CD8-positive, alpha-beta memory T cell (primary cell): Measurements from ENCODE around the gene HIPK1. TPM values are rescaled to one million over a fixed set of nuclear protein-coding genes. Genes with fewer than 3 reads are reported as not detected.

Source experiments
- CTCF ChIA-PET: fragments of 350-600 bp; sonication (Branson Sonifier 250); formaldehyde crosslinking; loops from one replicate; lab custom pipeline; 2021; ENCODE audit warnings: antibody characterized with exemption; lab: Charles Lee
- POLR2A ChIA-PET: fragments of 350-600 bp; sonication (Branson Sonifier 250); formaldehyde crosslinking; loops from one replicate; lab custom pipeline; 2021; ENCODE audit warnings: antibody characterized with exemption; lab: Charles Lee
- DNase-seq, 5 donors: peaks; one replicate each; pipeline versions ENCODE4 v3.0.0 to v3.0.0-alpha.2; 2020 to 2022; ENCODE audit warnings: mixed read lengths in 1 of 5
- H3K27ac ChIP-seq: one replicate; pipeline ENCODE4 v1.7.0; 2013; ENCODE audit warnings: low read depth, mild to moderate bottlenecking, low read length, moderate library complexity
- H3K27me3 ChIP-seq: 2 replicates; pipeline ENCODE4 v1.7.0; 2013; ENCODE audit warnings: low read length, mild to moderate bottlenecking; ENCODE audit not compliant: insufficient read depth, poor library complexity, severe bottlenecking
- H3K36me3 ChIP-seq: 2 replicates; pipeline ENCODE4 v1.7.0; 2013; ENCODE audit warnings: mild to moderate bottlenecking, low read length, moderate library complexity; ENCODE audit not compliant: insufficient read depth
- H3K4me1 ChIP-seq: 2 replicates; pipeline ENCODE4 v1.7.0; 2013; ENCODE audit warnings: mild to moderate bottlenecking, low read length, moderate library complexity; ENCODE audit not compliant: insufficient read depth
- H3K4me3 ChIP-seq: 2 replicates; pipeline ENCODE4 v1.7.0; 2013; ENCODE audit warnings: mild to moderate bottlenecking, low read length
- H3K9me3 ChIP-seq: 2 replicates; pipeline ENCODE4 v1.7.0; 2013; ENCODE audit warnings: mild to moderate bottlenecking, low read length
- H3K27ac Mint-ChIP-seq, 8 donors: one replicate each; pipeline ENCODE4 v1.8.0; 2020 to 2021; ENCODE audit warnings: mixed read lengths in 8 of 8, mild to moderate bottlenecking in 6 of 8, inconsistent platforms in 3 of 8, moderate library complexity in 3 of 8
- H3K27me3 Mint-ChIP-seq, 2 donors: one replicate each; pipeline ENCODE4 v1.8.0; 2020 to 2021; ENCODE audit warnings: mixed read lengths in 2 of 2, mild to moderate bottlenecking in 1 of 2, moderate library complexity in 1 of 2
- H3K36me3 Mint-ChIP-seq, 3 donors: one replicate each; pipeline ENCODE4 v1.8.0; 2020 to 2021; ENCODE audit warnings: mixed read lengths in 3 of 3, inconsistent platforms in 1 of 3, mild to moderate bottlenecking in 1 of 3
- H3K4me1 Mint-ChIP-seq, 3 donors: one replicate each; pipeline ENCODE4 v1.8.0; 2020 to 2021; ENCODE audit warnings: mixed read lengths in 3 of 3, inconsistent platforms in 1 of 3, mild to moderate bottlenecking in 1 of 3
- H3K4me3 Mint-ChIP-seq, 7 donors: one replicate each; pipeline ENCODE4 v1.8.0; 2020 to 2021; ENCODE audit warnings: mixed read lengths in 7 of 7, mild to moderate bottlenecking in 6 of 7, moderate library complexity in 4 of 7, inconsistent platforms in 2 of 7
- H3K9me3 Mint-ChIP-seq, 5 donors: one replicate each; pipeline ENCODE4 v1.8.0; 2020 to 2022; ENCODE audit warnings: mixed read lengths in 5 of 5, mild to moderate bottlenecking in 3 of 5, moderate library complexity in 2 of 5, inconsistent platforms in 1 of 5
- polyA plus RNA-seq: library from polyadenylated mRNA; unstranded; fragments of 300-500 nt; fragmentation: Illumina TruSeq; gene quantifications from one replicate; pipeline ENCODE4 v1.2.3, GENCODE V29; 2021
- total RNA-seq, 2 experiments: library from RNA; stranded (reverse); gene quantifications; one replicate each; pipeline ENCODE4 v1.2.3, GENCODE V29; 2021

Gene HIPK1
- total and polyA plus RNA-seq, 3 experiments from 2014 or later = 19.4 to 81.2 (median 80.9) TPM

GRCh38 chr1:113891631-113892220 is 37.4 kb upstream of the HIPK1 start:
- peaks cover 13% of the 10 kb centered on the region for H3K4me1 ChIP-seq
- H3K36me3 ChIP-seq = peaks cover 26% of the 10 kb centered on the region
- no peaks in the 10 kb centered on the region for H3K9me3 Mint-ChIP-seq
- no peak overlapping the region for H3K27ac ChIP-seq
- POLR2A ChIA-PET = no interaction called here
- H3K36me3 Mint-ChIP-seq = peaks cover 3 to 34% (median 10%) of the 10 kb centered on the region in 3 donors
- H3K4me1 Mint-ChIP-seq = peaks cover 9 to 20% (median 11%) of the 10 kb centered on the region in 3 donors
- CTCF ChIA-PET = interaction anchor here (1.1 kb wide), 1 partner anchor 12 kb away, joined by 4 read pairs; the partner anchor contains the start of gene AP4B1
- no peaks in the 10 kb centered on the region for H3K27me3 Mint-ChIP-seq
- no peak for DNase-seq
- H3K4me3 ChIP-seq = no peak overlapping the region
- H3K9me3 ChIP-seq = no peaks in the 10 kb centered on the region
- H3K27me3 ChIP-seq = no peaks in the 10 kb centered on the region
- H3K27ac Mint-ChIP-seq = peak overlapping the region in 4 of 8 donors; percentile 53 to 70 (median 66)
- H3K4me3 Mint-ChIP-seq = no peak overlapping the region

- no peaks in the 10 kb centered on the region for H3K4me1 ChIP-seq
- DNase-seq = no peak
- H3K27me3 Mint-ChIP-seq = no peaks in the 10 kb centered on the region
- CTCF ChIA-PET = interaction anchor here (1.7 kb wide), 1 partner anchor 55 kb away, joined by 3 read pairs; no protein-coding TSS in a partner anchor
- H3K4me3 ChIP-seq = no peak overlapping the region
- H3K4me3 Mint-ChIP-seq = no peak overlapping the region
- H3K9me3 ChIP-seq = no peaks in the 10 kb centered on the region
- H3K9me3 Mint-ChIP-seq = no peaks in the 10 kb centered on the region
- H3K27ac Mint-ChIP-seq = peak overlapping the region in 2 of 8 donors; percentile 79 to 82
- peaks cover 9 to 47% (median 14%) of the 10 kb centered on the region in 3 donors for H3K36me3 Mint-ChIP-seq
- H3K4me1 Mint-ChIP-seq = peaks cover 8 to 19% (median 10%) of the 10 kb centered on the region in 3 donors
- POLR2A ChIA-PET = interaction anchor here (0.6 kb wide), 1 partner anchor 59 kb away, joined by 6 read pairs; no protein-coding TSS in a partner anchor
- H3K36me3 ChIP-seq = peaks cover 33% of the 10 kb centered on the region
- no peak overlapping the region for H3K27ac ChIP-seq
- no peaks in the 10 kb centered on the region for H3K27me3 ChIP-seq
Observed at GRCh38 chr1:113893267-113893666, 35.9 kb upstream of the HIPK1 start.

GRCh38 chr1:113895098-113895497 is 34.0 kb upstream of the HIPK1 start:
- ChIA-PET POLR2A (interaction anchor here (1.1 kb wide), 1 partner anchor 9 kb away, joined by 3 read pairs; the partner anchor contains the start of gene AP4B1), CTCF (interaction anchor here (1.2 to 1.8 kb wide), 2 partner anchors 10 to 26 kb away, joined by 3 to 5 read pairs; no protein-coding TSS in a partner anchor)
- Histone ChIP-seq H3K36me3 (peaks cover 48% of the 10 kb centered on the region), H3K27ac (no peak overlapping the region), H3K27me3 (no peaks in the 10 kb centered on the region), H3K9me3 (no peaks in the 10 kb centered on the region), H3K4me3 (no peak overlapping the region), H3K4me1 (peaks cover 8% of the 10 kb centered on the region)
- H3K27me3 Mint-ChIP-seq = no peaks in the 10 kb centered on the region
- no peak for DNase-seq
- no peak overlapping the region for H3K4me3 Mint-ChIP-seq
- no peaks in the 10 kb centered on the region for H3K9me3 Mint-ChIP-seq
- H3K4me1 Mint-ChIP-seq = peaks cover 23 to 37% (median 28%) of the 10 kb centered on the region in 3 donors
- H3K36me3 Mint-ChIP-seq = peaks cover 9 to 66% (median 25%) of the 10 kb centered on the region in 3 donors
- peak overlapping the region in 5 of 8 donors; percentile 7 to 75 (median 31) for H3K27ac Mint-ChIP-seq

DNA sequence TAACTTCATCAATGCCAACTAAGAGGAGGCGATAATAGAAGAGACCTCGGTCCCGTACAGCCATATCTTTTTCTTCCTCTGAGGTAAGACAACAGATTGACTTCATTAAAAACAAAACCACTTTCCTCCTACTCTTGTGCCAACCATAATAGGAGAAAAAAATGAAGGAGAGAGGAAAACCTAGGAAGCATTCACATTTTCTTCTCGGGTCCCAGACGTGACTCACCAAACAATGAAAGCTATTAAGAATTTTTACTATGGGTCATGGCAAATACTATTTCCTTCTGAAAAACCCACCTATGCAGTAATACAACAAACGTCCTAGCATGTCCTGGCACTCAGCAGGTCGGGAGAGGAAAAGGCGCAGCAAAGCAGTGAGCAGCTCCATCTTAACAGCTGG is 33.2 kb upstream of the HIPK1 start:
- Histone ChIP-seq H3K4me1 (peaks cover 8% of the 10 kb centered on the region), H3K9me3 (no peaks in the 10 kb centered on the region), H3K27ac (no peak overlapping the region), H3K36me3 (peaks cover 53% of the 10 kb centered on the region), H3K4me3 (no peak overlapping the region), H3K27me3 (no peaks in the 10 kb centered on the region)
- no peak for DNase-seq
- ChIA-PET POLR2A (interaction anchor here (1.1 kb wide), 1 partner anchor 8 kb away, joined by 3 read pairs; the partner anchor contains the start of gene AP4B1), CTCF (interaction anchor here (1.0 to 1.8 kb wide), 3 partner anchors 17 to 35 kb away, joined by 3 to 5 read pairs (median 4); no protein-coding TSS in a partner anchor)
- H3K4me1 Mint-ChIP-seq = peaks cover 28 to 42% (median 35%) of the 10 kb centered on the region in 3 donors
- peak overlapping the region in 5 of 8 donors; percentile 7 to 77 (median 37) for H3K27ac Mint-ChIP-seq
- no peaks in the 10 kb centered on the region for H3K27me3 Mint-ChIP-seq
- H3K9me3 Mint-ChIP-seq = no peaks in the 10 kb centered on the region
- no peak overlapping the region for H3K4me3 Mint-ChIP-seq
- H3K36me3 Mint-ChIP-seq = peaks cover 9 to 72% (median 28%) of the 10 kb centered on the region in 3 donors

GRCh38 chr1:113898241-113898814 is 30.8 kb upstream of the HIPK1 start:
- peaks cover 30% of the 10 kb centered on the region for H3K4me1 ChIP-seq
- H3K27me3 ChIP-seq = no peaks in the 10 kb centered on the region
- H3K9me3 ChIP-seq = no peaks in the 10 kb centered on the region
- Mint-ChIP-seq H3K4me3 (peak overlapping the region in 1 of 7 donors; percentile 32), H3K4me1 (peaks cover 51 to 65% (median 58%) of the 10 kb centered on the region in 3 donors), H3K27me3 (no peaks in the 10 kb centered on the region), H3K27ac (peak overlapping the region in 7 of 8 donors; percentile 9 to 69 (median 36)), H3K36me3 (peaks cover 9 to 89% (median 31%) of the 10 kb centered on the region in 3 donors), H3K9me3 (no peaks in the 10 kb centered on the region)
- POLR2A ChIA-PET = no interaction called here
- CTCF ChIA-PET = interaction anchor here (1.3 kb wide), 1 partner anchor 50 kb away, joined by 3 read pairs; no protein-coding TSS in a partner anchor
- H3K36me3 ChIP-seq = peaks cover 58% of the 10 kb centered on the region
- no peak overlapping the region for H3K27ac ChIP-seq
- H3K4me3 ChIP-seq = no peak overlapping the region
- no peak for DNase-seq

GRCh38 chr1:113899111-113899510 is 30.0 kb upstream of the HIPK1 start:
- H3K4me3 ChIP-seq = no peak overlapping the region
- peaks cover 55% of the 10 kb centered on the region for H3K36me3 ChIP-seq
- no peaks in the 10 kb centered on the region for H3K9me3 Mint-ChIP-seq
- peaks cover 56 to 73% (median 66%) of the 10 kb centered on the region in 3 donors for H3K4me1 Mint-ChIP-seq
- H3K27ac Mint-ChIP-seq = peak overlapping the region in 6 of 8 donors; percentile 26 to 95 (median 60)
- ChIA-PET CTCF (interaction anchor here (0.9 to 1.3 kb wide), 2 partner anchors 17 to 49 kb away, joined by 3 read pairs; no protein-coding TSS in a partner anchor), POLR2A (interaction anchor here (0.6 kb wide), 1 partner anchor 15 kb away, joined by 4 read pairs; no protein-coding TSS in a partner anchor)
- no peak overlapping the region for H3K4me3 Mint-ChIP-seq
- peaks cover 38% of the 10 kb centered on the region for H3K4me1 ChIP-seq
- no peaks in the 10 kb centered on the region for H3K27me3 Mint-ChIP-seq
- H3K27ac ChIP-seq = no peak overlapping the region
- DNase-seq = no peak
- no peaks in the 10 kb centered on the region for H3K27me3 ChIP-seq
- H3K9me3 ChIP-seq = no peaks in the 10 kb centered on the region
- H3K36me3 Mint-ChIP-seq = peaks cover 6 to 86% (median 29%) of the 10 kb centered on the region in 3 donors

GRCh38 chr1:113901191-113901590 is 27.9 kb upstream of the HIPK1 start:
- Histone ChIP-seq H3K27ac (no peak overlapping the region), H3K36me3 (peaks cover 36% of the 10 kb centered on the region), H3K27me3 (no peaks in the 10 kb centered on the region), H3K9me3 (no peaks in the 10 kb centered on the region), H3K4me3 (no peak overlapping the region), H3K4me1 (peaks cover 41% of the 10 kb centered on the region)
- POLR2A ChIA-PET = interaction anchor here (0.5 to 1.1 kb wide), 2 partner anchors 18 to 28 kb away, joined by 3 to 4 read pairs; partner anchors contain the start of gene HIPK1
- Mint-ChIP-seq H3K36me3 (peaks cover 6 to 80% (median 23%) of the 10 kb centered on the region in 3 donors), H3K4me1 (peaks cover 61 to 81% (median 80%) of the 10 kb centered on the region in 3 donors), H3K27me3 (peaks cover 0 to 2% of the 10 kb centered on the region in 2 donors), H3K9me3 (no peaks in the 10 kb centered on the region), H3K4me3 (peak overlapping the region in 2 of 7 donors; percentile 5 to 19), H3K27ac (peak overlapping the region in 7 of 8 donors; percentile 5 to 95 (median 33))
- CTCF ChIA-PET = interaction anchor here (1.1 to 1.5 kb wide), 3 partner anchors 16 to 30 kb away, joined by 3 to 5 read pairs (median 3); no protein-coding TSS in a partner anchor
- DNase-seq = no peak
